MCF 10A (cell line): ENCODE measurements around the gene BPIFB3. TPM values are rescaled to one million over a fixed set of nuclear protein-coding genes. Genes with fewer than 3 reads are reported as not detected.

ENCODE experiments used
- Bru-seq: library from RNA; stranded (reverse); fragments of 400-500 nt; gene quantifications from one replicate; lab custom pipeline; 2021; lab: Mats Ljungman, UMichigan
- BruChase-seq, 2 experiments: library from RNA; stranded (reverse); fragments of 400-500 nt; gene quantifications; one replicate each; lab custom pipeline; 2021; lab: Mats Ljungman, UMichigan
- BruUV-seq: library from RNA; stranded (reverse); fragments of 400-500 nt; replicated peaks from 2 replicates; lab custom pipeline; 2021; lab: Mats Ljungman, UMichigan
- CTCF ChIA-PET: fragments of 300-600 bp; sonication (Branson Sonifier 250); formaldehyde crosslinking; extraction: SDS; loops from one replicate; lab custom pipeline; 2021; ENCODE audit warnings: antibody characterized with exemption, inconsistent platforms; lab: Yijun Ruan, JAX
- POLR2A ChIA-PET: fragments of 300-600, 350-650 bp; sonication (Branson Sonifier 250); formaldehyde crosslinking; extraction: SDS; loops from one replicate; lab custom pipeline; 2020; ENCODE audit warnings: antibody characterized with exemption, inconsistent platforms; lab: Yijun Ruan, JAX
- DNase-seq: peaks from one replicate; pipeline ENCODE4 v3.0.0-alpha.2; 2018; ENCODE audit not compliant: unreplicated experiment
- H3K27ac Mint-ChIP-seq: one replicate; pipeline ENCODE4 v1.8.0; 2022; ENCODE audit warnings: mild to moderate bottlenecking, low read depth, mixed read lengths; ENCODE audit not compliant: unreplicated experiment
- H3K27me3 Mint-ChIP-seq: one replicate; pipeline ENCODE4 v1.8.0; 2022; ENCODE audit warnings: mixed read lengths; ENCODE audit not compliant: insufficient read depth, unreplicated experiment
- H3K36me3 Mint-ChIP-seq: one replicate; pipeline ENCODE4 v1.8.0; 2022; ENCODE audit warnings: mild to moderate bottlenecking, moderate library complexity, mixed read lengths; ENCODE audit not compliant: insufficient read depth, unreplicated experiment
- H3K4me1 Mint-ChIP-seq: one replicate; pipeline ENCODE4 v1.8.0; 2022; ENCODE audit warnings: mixed read lengths; ENCODE audit not compliant: insufficient read depth, unreplicated experiment
- H3K4me3 Mint-ChIP-seq: one replicate; pipeline ENCODE4 v1.8.0; 2022; ENCODE audit warnings: mild to moderate bottlenecking, moderate library complexity, mixed read lengths; ENCODE audit not compliant: unreplicated experiment
- H3K9me3 Mint-ChIP-seq: one replicate; pipeline ENCODE4 v1.8.0; 2022; ENCODE audit warnings: mixed read lengths; ENCODE audit not compliant: unreplicated experiment
- intact Hi-C: fragments of 100-400 bp; cut with micrococcal nuclease; formaldehyde crosslinking; loops from 2 replicates; pipeline ENCODE4 v1.14.1; 2022
- long read RNA-seq: library from polyadenylated mRNA; stranded (forward); transcript quantifications from one replicate; pipeline ENCODE4 v2.0.0, GENCODE V29; 2022
- total RNA-seq: library from RNA; stranded (reverse); gene quantifications from 2 replicates; pipeline ENCODE4 v1.2.3, GENCODE V29; 2022
- TF ChIP-seq, protein P1 (sequence below): fragments of 200-600 bp; IDR thresholded peaks from one replicate; pipeline ENCODE4 v1.8.0; 2022; ENCODE audit warnings: antibody characterized with exemption, mild to moderate bottlenecking; ENCODE audit not compliant: unreplicated experiment

BPIFB3 gene
- total RNA-seq (not detected in 2 replicates), Bru-seq, nascent RNA (not detected), BruChase-seq, experiment 1, labeled RNA remaining after a 6-hour chase (not detected), BruChase-seq, experiment 2, labeled RNA remaining after a 2-hour chase (not detected)
- long read RNA-seq: 0 reads

DNA sequence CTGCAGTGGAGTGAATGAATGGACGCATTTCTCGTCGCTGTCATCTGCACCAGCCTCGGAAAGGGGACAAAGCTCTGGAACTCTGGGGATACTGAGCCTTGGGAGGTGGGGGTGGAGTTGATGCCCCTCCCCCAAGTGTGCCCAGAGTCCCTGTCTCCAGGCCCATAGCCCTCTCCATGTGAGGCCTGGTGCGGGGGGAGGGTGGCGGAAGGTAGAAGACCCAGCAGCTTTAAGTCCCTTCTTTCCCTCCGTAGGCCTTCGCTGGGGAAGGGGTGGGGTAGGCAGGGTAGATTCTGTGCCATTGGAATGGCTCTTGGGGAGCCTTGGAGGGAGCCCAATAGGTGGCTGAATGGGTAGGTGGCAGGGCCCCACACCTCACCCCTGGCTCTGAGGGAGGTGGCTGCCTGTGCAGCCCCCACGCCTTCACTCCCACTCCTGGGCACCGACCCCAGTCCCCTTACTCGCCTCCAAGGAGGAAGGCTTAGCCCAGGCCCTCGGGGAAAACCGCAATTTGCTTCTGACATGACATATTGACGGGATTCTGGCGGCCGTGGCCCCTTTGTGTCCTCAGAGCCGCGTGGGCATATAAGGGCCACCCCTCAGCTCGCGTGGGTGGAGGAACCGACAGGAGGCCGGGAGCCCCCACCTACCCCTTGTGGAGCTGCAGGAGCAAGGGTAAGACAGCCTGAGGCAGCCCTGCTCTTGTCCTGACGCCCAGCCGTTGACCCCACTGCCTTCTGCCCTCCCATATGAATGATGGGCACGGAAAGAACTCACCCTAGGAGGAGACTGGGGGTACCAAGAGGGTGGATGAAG, at the start of gene BPIFB3:
BPIFB3 (plus strand) TSS at position 613 of the 816 bp plus-strand sequence. CDS start 1,533 bp downstream, outside the sequence.
- TF ChIP-seq, protein P1, sequence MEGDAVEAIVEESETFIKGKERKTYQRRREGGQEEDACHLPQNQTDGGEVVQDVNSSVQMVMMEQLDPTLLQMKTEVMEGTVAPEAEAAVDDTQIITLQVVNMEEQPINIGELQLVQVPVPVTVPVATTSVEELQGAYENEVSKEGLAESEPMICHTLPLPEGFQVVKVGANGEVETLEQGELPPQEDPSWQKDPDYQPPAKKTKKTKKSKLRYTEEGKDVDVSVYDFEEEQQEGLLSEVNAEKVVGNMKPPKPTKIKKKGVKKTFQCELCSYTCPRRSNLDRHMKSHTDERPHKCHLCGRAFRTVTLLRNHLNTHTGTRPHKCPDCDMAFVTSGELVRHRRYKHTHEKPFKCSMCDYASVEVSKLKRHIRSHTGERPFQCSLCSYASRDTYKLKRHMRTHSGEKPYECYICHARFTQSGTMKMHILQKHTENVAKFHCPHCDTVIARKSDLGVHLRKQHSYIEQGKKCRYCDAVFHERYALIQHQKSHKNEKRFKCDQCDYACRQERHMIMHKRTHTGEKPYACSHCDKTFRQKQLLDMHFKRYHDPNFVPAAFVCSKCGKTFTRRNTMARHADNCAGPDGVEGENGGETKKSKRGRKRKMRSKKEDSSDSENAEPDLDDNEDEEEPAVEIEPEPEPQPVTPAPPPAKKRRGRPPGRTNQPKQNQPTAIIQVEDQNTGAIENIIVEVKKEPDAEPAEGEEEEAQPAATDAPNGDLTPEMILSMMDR: no peak
- no peak within 1 kb of the TSS for H3K27ac Mint-ChIP-seq
- no peak for DNase-seq
- peaks cover 43% of the 10 kb centered on the region for H3K27me3 Mint-ChIP-seq
- intact Hi-C loops: no loop called here
- no peaks in the 10 kb centered on the region for H3K9me3 Mint-ChIP-seq
- ChIA-PET POLR2A (no interaction called here), CTCF (no interaction called here)
- H3K4me1 Mint-ChIP-seq: no peaks in the 10 kb centered on the region
- BruUV-seq: no TSS peak
- H3K36me3 Mint-ChIP-seq: no peaks in the 10 kb centered on the region
- H3K4me3 Mint-ChIP-seq: no peak within 1 kb of the TSS

- no peaks in the 10 kb centered on the region for H3K36me3 Mint-ChIP-seq
- ChIA-PET POLR2A (no interaction called here), CTCF (interaction anchor here (0.7 to 1.9 kb wide), 3 partner anchors 36 to 569 kb away, joined by 3 to 5 read pairs (median 3); no protein-coding TSS in a partner anchor)
- TF ChIP-seq, protein P1: no peak
- no peak within 1 kb of the TSS for H3K4me3 Mint-ChIP-seq
- intact Hi-C loops: no loop called here
- H3K27ac Mint-ChIP-seq: no peak within 1 kb of the TSS
- no peak for DNase-seq
- no peaks in the 10 kb centered on the region for H3K4me1 Mint-ChIP-seq
- peaks cover 32% of the 10 kb centered on the region for H3K27me3 Mint-ChIP-seq
- BruUV-seq: no TSS peak
- peaks cover 8% of the 10 kb centered on the region for H3K9me3 Mint-ChIP-seq
Observed at GRCh38 chr20:33004141-33004751, 49.5 kb upstream of the BPIFB3 start, which contains the start of gene SUN5. SUN5 (minus strand) TSS chr20:33004433; CDS start chr20:33004340, 93 bp downstream.

- intact Hi-C loops: no loop called here
- DNase-seq: peak; percentile 30
- H3K36me3 Mint-ChIP-seq: no peaks in the 10 kb centered on the region
- H3K4me3 Mint-ChIP-seq: no peak overlapping the region
- H3K27me3 Mint-ChIP-seq: peaks cover 35% of the 10 kb centered on the region
- no peak overlapping the region for H3K27ac Mint-ChIP-seq
- TF ChIP-seq, protein P1: peak; percentile 48
- peaks cover 8% of the 10 kb centered on the region for H3K9me3 Mint-ChIP-seq
- POLR2A ChIA-PET: no interaction called here
- BruUV-seq: no TSS peak
- no peaks in the 10 kb centered on the region for H3K4me1 Mint-ChIP-seq
- CTCF ChIA-PET: interaction anchor here (0.7 to 1.9 kb wide), 4 partner anchors 35 to 1133 kb away, joined by 3 to 5 read pairs (median 3); no protein-coding TSS in a partner anchor
Observed at GRCh38 chr20:33005132-33005566, 48.6 kb upstream of the BPIFB3 start.
